ENCODE data around the gene SYPL1. TPM values are rescaled to one million over a fixed set of nuclear protein-coding genes. Genes with fewer than 3 reads are reported as not detected.

The SYPL1 gene
- polyA plus RNA-seq, 10 donors: 57.9 to 81.0 (median 70.5) TPM

GRCh38 chr7:106054971-106055532 is 57.1 kb downstream of the SYPL1 start:
- DNase-seq: no peak

GRCh38 chr7:106054156-106054910 is 57.8 kb downstream of the SYPL1 start:
- no peak for DNase-seq

GRCh38 chr7:106053109-106053508 is 59.0 kb downstream of the SYPL1 start:
- DNase-seq: no peak

GRCh38 chr7:106052681-106053080 is 59.4 kb downstream of the SYPL1 start:
- no peak for DNase-seq

- peak in 1 of 3 donors; percentile 33 for DNase-seq
Measured at GRCh38 chr7:106050746-106051117, 61.4 kb downstream of the SYPL1 start.

- DNase-seq: peak in 2 of 3 donors; percentile 27 to 41
Measured at GRCh38 chr7:106050002-106050745, 61.9 kb downstream of the SYPL1 start.

GRCh38 chr7:106049139-106049752 is 62.9 kb downstream of the SYPL1 start:
- no peak for DNase-seq

- DNase-seq: no peak
Measured at GRCh38 chr7:106048706-106049020, 63.4 kb downstream of the SYPL1 start.

- no peak for DNase-seq
Measured at GRCh38 chr7:106047818-106048705, 64.0 kb downstream of the SYPL1 start.

GRCh38 chr7:106047184-106047583 is 64.9 kb downstream of the SYPL1 start:
- no peak for DNase-seq

- no peak for DNase-seq
Measured at GRCh38 chr7:106045586-106045985, 66.5 kb downstream of the SYPL1 start.

GRCh38 chr7:106045139-106045538 is 67.0 kb downstream of the SYPL1 start:
- no peak for DNase-seq

GRCh38 chr7:106042196-106042611 is 69.9 kb downstream of the SYPL1 start:
- DNase-seq: no peak

- peak in 2 of 3 donors; percentile 30 to 48 for DNase-seq
Measured at GRCh38 chr7:106041140-106041717, 70.9 kb downstream of the SYPL1 start.

Other genes starting within 250 kb of the SYPL1 start
- 1 to 10 TPM; 5.1 to 9.1 (median 6.0) TPM for gene ATXN7L1, start 235.7 kb downstream of the SYPL1 start, polyA plus RNA-seq (ENCODE audit: insufficient read length in 10 of 10)
- 10 to 100 TPM in 7 of 10 donors, 1 to 10 TPM in 3; 7.8 to 24.3 (median 14.0) TPM for gene CDHR3, start 149.0 kb downstream of the SYPL1 start, polyA plus RNA-seq (ENCODE audit: insufficient read length in 10 of 10)
- 10 to 100 TPM; 17.7 to 27.3 (median 21.2) TPM for gene NAMPT, start 172.7 kb upstream of the SYPL1 start, polyA plus RNA-seq (ENCODE audit: insufficient read length in 10 of 10)